ENCODE results near the gene CELF2.
A peak's percentile ranks its signal among the peaks of the same experiment; 100 is the strongest.

Gene CELF2

GRCh38 chr10:11017570-11018431 is at the start of gene CELF2:
Gene CELF2, plus strand, starts transcription at chr10:11017872. Its CDS starts 218 bp downstream, at chr10:11018090.
- H3K9ac ChIP-seq (ENCODE audit: low read depth, low read length): peak within 1 kb of the TSS; percentile 53; the same call in 1 of the 2 replicates
- peak within 1 kb of the TSS; percentile 81 for H3K4me3 ChIP-seq (ENCODE audit: low read length)
- peaks cover 40% of the 10 kb centered on the region for H3K27me3 ChIP-seq (ENCODE audit: insufficient read depth, low read length)

GRCh38 chr10:10968257-10968588 is 49.4 kb upstream of the CELF2 start:
- no peaks in the 10 kb centered on the region for H3K4me1 ChIP-seq (ENCODE audit: insufficient read depth, low read length)
- H3K27ac ChIP-seq (ENCODE audit: low read length): no peak overlapping the region
- no peaks in the 10 kb centered on the region for H3K36me3 ChIP-seq (ENCODE audit: insufficient read depth, low read depth, low read length)
- no peaks in the 10 kb centered on the region for H3K27me3 ChIP-seq (ENCODE audit: insufficient read depth, low read length)
- H3K9ac ChIP-seq (ENCODE audit: low read depth, low read length): no peak overlapping the region
- no peaks in the 10 kb centered on the region for H3K9me3 ChIP-seq (ENCODE audit: insufficient read depth, low read depth, low read length)
- H3K4me3 ChIP-seq (ENCODE audit: low read length): no peak overlapping the region

More at GRCh38 chr10:11017570-11018431, at the start of gene CELF2:
- Histone ChIP-seq H3K27ac (ENCODE audit: low read length) (no peak within 1 kb of the TSS), H3K36me3 (ENCODE audit: insufficient read depth, low read depth, low read length) (no peaks in the 10 kb centered on the region), H3K9me3 (ENCODE audit: insufficient read depth, low read depth, low read length) (no peaks in the 10 kb centered on the region), H3K4me1 (ENCODE audit: insufficient read depth, low read length) (peaks cover 22% of the 10 kb centered on the region)

- H3K4me3 ChIP-seq (ENCODE audit: low read length): no peak overlapping the region
Observed at GRCh38 chr10:10973310-10973709, 44.4 kb upstream of the CELF2 start.

GRCh38 chr10:10975647-10976046 is 42.0 kb upstream of the CELF2 start:
- Histone ChIP-seq H3K9me3 (ENCODE audit: insufficient read depth, low read depth, low read length) (no peaks in the 10 kb centered on the region), H3K36me3 (ENCODE audit: insufficient read depth, low read depth, low read length) (no peaks in the 10 kb centered on the region), H3K4me1 (ENCODE audit: insufficient read depth, low read length) (no peaks in the 10 kb centered on the region), H3K9ac (ENCODE audit: low read depth, low read length) (no peak overlapping the region), H3K4me3 (ENCODE audit: low read length) (no peak overlapping the region), H3K27me3 (ENCODE audit: insufficient read depth, low read length) (no peaks in the 10 kb centered on the region), H3K27ac (ENCODE audit: low read length) (no peak overlapping the region)

More at GRCh38 chr10:10973310-10973709, 44.4 kb upstream of the CELF2 start:
- Histone ChIP-seq H3K36me3 (ENCODE audit: insufficient read depth, low read depth, low read length) (no peaks in the 10 kb centered on the region), H3K4me1 (ENCODE audit: insufficient read depth, low read length) (no peaks in the 10 kb centered on the region), H3K9me3 (ENCODE audit: insufficient read depth, low read depth, low read length) (no peaks in the 10 kb centered on the region), H3K9ac (ENCODE audit: low read depth, low read length) (no peak overlapping the region), H3K27ac (ENCODE audit: low read length) (no peak overlapping the region), H3K27me3 (ENCODE audit: insufficient read depth, low read length) (no peaks in the 10 kb centered on the region)

- Histone ChIP-seq H3K36me3 (ENCODE audit: insufficient read depth, low read depth, low read length) (no peaks in the 10 kb centered on the region), H3K27ac (ENCODE audit: low read length) (no peak overlapping the region), H3K27me3 (ENCODE audit: insufficient read depth, low read length) (no peaks in the 10 kb centered on the region), H3K4me1 (ENCODE audit: insufficient read depth, low read length) (no peaks in the 10 kb centered on the region), H3K9ac (ENCODE audit: low read depth, low read length) (no peak overlapping the region), H3K4me3 (ENCODE audit: low read length) (no peak overlapping the region), H3K9me3 (ENCODE audit: insufficient read depth, low read depth, low read length) (no peaks in the 10 kb centered on the region)
Observed at GRCh38 chr10:10976652-10977051, 41.0 kb upstream of the CELF2 start.

GRCh38 chr10:10977226-10977956 is 40.3 kb upstream of the CELF2 start:
- no peak overlapping the region for H3K4me3 ChIP-seq (ENCODE audit: low read length)
- H3K27ac ChIP-seq (ENCODE audit: low read length): no peak overlapping the region
- no peak overlapping the region for H3K9ac ChIP-seq (ENCODE audit: low read depth, low read length)
- H3K27me3 ChIP-seq (ENCODE audit: insufficient read depth, low read length): no peaks in the 10 kb centered on the region
- H3K4me1 ChIP-seq (ENCODE audit: insufficient read depth, low read length): no peaks in the 10 kb centered on the region
- H3K36me3 ChIP-seq (ENCODE audit: insufficient read depth, low read depth, low read length): no peaks in the 10 kb centered on the region
- no peaks in the 10 kb centered on the region for H3K9me3 ChIP-seq (ENCODE audit: insufficient read depth, low read depth, low read length)

GRCh38 chr10:10977978-10978377 is 39.7 kb upstream of the CELF2 start:
- no peak overlapping the region for H3K4me3 ChIP-seq (ENCODE audit: low read length)
- H3K9ac ChIP-seq (ENCODE audit: low read depth, low read length): no peak overlapping the region
- H3K27ac ChIP-seq (ENCODE audit: low read length): no peak overlapping the region
- H3K36me3 ChIP-seq (ENCODE audit: insufficient read depth, low read depth, low read length): no peaks in the 10 kb centered on the region
- no peaks in the 10 kb centered on the region for H3K4me1 ChIP-seq (ENCODE audit: insufficient read depth, low read length)
- no peaks in the 10 kb centered on the region for H3K27me3 ChIP-seq (ENCODE audit: insufficient read depth, low read length)
- no peaks in the 10 kb centered on the region for H3K9me3 ChIP-seq (ENCODE audit: insufficient read depth, low read depth, low read length)

GRCh38 chr10:10985361-10985760 is 32.3 kb upstream of the CELF2 start:
- Histone ChIP-seq H3K36me3 (ENCODE audit: insufficient read depth, low read depth, low read length) (no peaks in the 10 kb centered on the region), H3K27ac (ENCODE audit: low read length) (no peak overlapping the region), H3K4me3 (ENCODE audit: low read length) (no peak overlapping the region), H3K9me3 (ENCODE audit: insufficient read depth, low read depth, low read length) (no peaks in the 10 kb centered on the region), H3K4me1 (ENCODE audit: insufficient read depth, low read length) (peaks cover 6% of the 10 kb centered on the region; the same call in 1 of the 2 replicates), H3K9ac (ENCODE audit: low read depth, low read length) (no peak overlapping the region), H3K27me3 (ENCODE audit: insufficient read depth, low read length) (no peaks in the 10 kb centered on the region)

GRCh38 chr10:10986606-10987005 is 31.1 kb upstream of the CELF2 start:
- Histone ChIP-seq H3K27ac (ENCODE audit: low read length) (no peak overlapping the region), H3K27me3 (ENCODE audit: insufficient read depth, low read length) (no peaks in the 10 kb centered on the region), H3K36me3 (ENCODE audit: insufficient read depth, low read depth, low read length) (no peaks in the 10 kb centered on the region), H3K4me3 (ENCODE audit: low read length) (no peak overlapping the region), H3K9me3 (ENCODE audit: insufficient read depth, low read depth, low read length) (no peaks in the 10 kb centered on the region), H3K9ac (ENCODE audit: low read depth, low read length) (no peak overlapping the region), H3K4me1 (ENCODE audit: insufficient read depth, low read length) (peaks cover 6% of the 10 kb centered on the region; the same call in 1 of the 2 replicates)

- Histone ChIP-seq H3K36me3 (ENCODE audit: insufficient read depth, low read depth, low read length) (no peaks in the 10 kb centered on the region), H3K9ac (ENCODE audit: low read depth, low read length) (no peak overlapping the region), H3K4me1 (ENCODE audit: insufficient read depth, low read length) (peaks cover 6% of the 10 kb centered on the region; the same call in 1 of the 2 replicates), H3K27ac (ENCODE audit: low read length) (no peak overlapping the region), H3K27me3 (ENCODE audit: insufficient read depth, low read length) (no peaks in the 10 kb centered on the region), H3K9me3 (ENCODE audit: insufficient read depth, low read depth, low read length) (no peaks in the 10 kb centered on the region), H3K4me3 (ENCODE audit: low read length) (no peak overlapping the region)
Observed at GRCh38 chr10:10987111-10987510, 30.6 kb upstream of the CELF2 start.

- Histone ChIP-seq H3K27ac (ENCODE audit: low read length) (no peak overlapping the region), H3K36me3 (ENCODE audit: insufficient read depth, low read depth, low read length) (no peaks in the 10 kb centered on the region), H3K27me3 (ENCODE audit: insufficient read depth, low read length) (no peaks in the 10 kb centered on the region), H3K9ac (ENCODE audit: low read depth, low read length) (no peak overlapping the region), H3K9me3 (ENCODE audit: insufficient read depth, low read depth, low read length) (no peaks in the 10 kb centered on the region; the same call in 1 of the 2 replicates), H3K4me3 (ENCODE audit: low read length) (no peak overlapping the region), H3K4me1 (ENCODE audit: insufficient read depth, low read length) (peaks cover 6% of the 10 kb centered on the region; the same call in 1 of the 2 replicates)
Observed at GRCh38 chr10:10989669-10990068, 28.0 kb upstream of the CELF2 start.

GRCh38 chr10:10991144-10991543 is 26.5 kb upstream of the CELF2 start:
- Histone ChIP-seq H3K36me3 (ENCODE audit: insufficient read depth, low read depth, low read length) (no peaks in the 10 kb centered on the region), H3K27me3 (ENCODE audit: insufficient read depth, low read length) (no peaks in the 10 kb centered on the region), H3K4me3 (ENCODE audit: low read length) (no peak overlapping the region), H3K9me3 (ENCODE audit: insufficient read depth, low read depth, low read length) (no peaks in the 10 kb centered on the region; the same call in 1 of the 2 replicates), H3K4me1 (ENCODE audit: insufficient read depth, low read length) (no peaks in the 10 kb centered on the region), H3K27ac (ENCODE audit: low read length) (no peak overlapping the region), H3K9ac (ENCODE audit: low read depth, low read length) (no peak overlapping the region)
